Colonic mucosa (tissue), 4 donors: ENCODE results near the gene PHF24. TPM values are rescaled to one million over a fixed set of nuclear protein-coding genes. Genes with fewer than 3 reads are reported as not detected.

Experiments used
- DNase-seq: peaks from one replicate; pipeline ENCODE4 v3.0.0-alpha.2; 2020
- H3K27ac ChIP-seq: fragments of 200-600 bp; one replicate; pipeline ENCODE4 v1.8.0; 2021
- H3K27me3 ChIP-seq: fragments of 200-600 bp; one replicate; pipeline ENCODE4 v1.8.0; 2021
- H3K36me3 ChIP-seq: fragments of 200-600 bp; one replicate; pipeline ENCODE4 v1.8.0; 2021
- H3K4me1 ChIP-seq: fragments of 200-600 bp; one replicate; pipeline ENCODE4 v1.8.0; 2021; ENCODE audit warnings: mild to moderate bottlenecking
- H3K4me3 ChIP-seq: fragments of 200-600 bp; one replicate; pipeline ENCODE4 v1.8.0; 2021
- H3K9ac ChIP-seq, 2 donors: one replicate each; pipeline ENCODE4 v1.7.0; 2013; ENCODE audit warnings: control low read depth in 2 of 2, low read depth in 2 of 2, low read length in 2 of 2
- H3K9me3 ChIP-seq: fragments of 200-600 bp; one replicate; pipeline ENCODE4 v1.8.0; 2021
- CTCF ChIP-seq: fragments of 200-600 bp; IDR thresholded peaks from one replicate; pipeline ENCODE4 v1.8.0; 2022; ENCODE audit warnings: antibody characterized with exemption, mild to moderate bottlenecking
- intact Hi-C: fragments of 100-400 bp; cut with DNase I; formaldehyde crosslinking; loops from one replicate; pipeline ENCODE4 v1.14.1; 2022
- total RNA-seq, 2 donors: library from RNA; stranded (reverse); fragmentation: NEBNext Ultra II Directional in 1 of 2; extraction: Animal tissue kit (Norgen Biotek cat#: 25700) in 1 of 2; gene quantifications; one replicate each; pipeline ENCODE4 v1.2.1, GENCODE V29; 2021
- donor health status: healthy.
- donor health status: DM: no; HTN: no; CAD: no.
- donor health status: DM: no; HTN: no; CAD: no.

Gene PHF24
- total RNA-seq, 2 donors from 2014 or later, result 0.64 TPM; not detected in 1

DNA sequence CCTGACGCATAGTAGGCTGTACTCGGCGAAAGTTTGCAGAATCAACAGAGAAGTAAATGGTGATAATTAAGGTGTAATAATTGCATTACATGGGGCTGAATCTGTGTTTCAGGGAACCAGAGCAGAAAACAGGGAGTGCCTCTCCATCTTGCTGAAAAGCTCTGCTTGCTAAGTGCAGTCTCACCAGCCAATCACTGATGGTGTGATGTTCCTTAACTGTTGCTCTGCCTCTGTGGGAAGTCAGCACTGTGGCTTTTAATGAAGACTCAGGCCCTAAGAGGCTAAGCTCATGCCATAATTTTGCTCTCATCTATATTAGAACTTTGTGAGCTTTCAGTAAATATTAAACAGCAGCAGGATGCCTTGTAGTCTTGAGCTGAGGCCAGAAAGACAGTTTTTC, 4.5 kb downstream of the PHF24 start:
- Histone ChIP-seq H3K4me3 (no peak overlapping the region), H3K27ac (no peak overlapping the region), H3K4me1 (no peaks in the 10 kb centered on the region), H3K27me3 (peaks cover 20% of the 10 kb centered on the region), H3K9ac (no peak overlapping the region), H3K36me3 (no peaks in the 10 kb centered on the region), H3K9me3 (no peaks in the 10 kb centered on the region)
- no peak for DNase-seq
- TF ChIP-seq CTCF, result no peak
- intact Hi-C loops, result no loop called here

- no peak overlapping the region for H3K4me3 ChIP-seq
- H3K4me1 ChIP-seq, result no peaks in the 10 kb centered on the region
- no peak for DNase-seq
- intact Hi-C loops, result no loop called here
- no peaks in the 10 kb centered on the region for H3K36me3 ChIP-seq
- peaks cover 13% of the 10 kb centered on the region for H3K27me3 ChIP-seq
- H3K9ac ChIP-seq, result no peak overlapping the region
- no peak overlapping the region for H3K27ac ChIP-seq
- H3K9me3 ChIP-seq, result no peaks in the 10 kb centered on the region
- TF ChIP-seq CTCF, result no peak
Measured at GRCh38 chr9:34963552-34963951, 5.5 kb downstream of the PHF24 start.

DNA sequence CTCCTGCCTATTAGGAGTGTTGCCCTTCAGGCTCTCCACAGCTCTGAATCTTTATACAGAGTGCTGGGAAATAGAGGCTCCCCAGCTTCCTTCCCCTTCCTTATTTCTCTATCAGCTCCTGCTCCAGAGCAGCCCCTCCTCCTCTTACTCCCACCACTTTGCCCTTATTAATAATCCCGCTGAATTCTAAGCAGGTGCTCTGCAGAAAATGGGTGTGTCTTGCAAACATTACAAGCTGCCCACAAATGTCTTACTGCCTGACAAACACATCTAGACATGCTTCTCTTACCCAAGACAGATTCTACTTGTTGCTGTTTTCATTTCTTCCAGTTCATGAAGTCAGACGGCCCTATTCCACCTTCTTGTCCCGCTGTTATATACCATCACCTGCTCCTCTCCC, 6.4 kb downstream of the PHF24 start:
- Histone ChIP-seq H3K9me3 (no peaks in the 10 kb centered on the region), H3K36me3 (no peaks in the 10 kb centered on the region), H3K4me1 (no peaks in the 10 kb centered on the region), H3K4me3 (no peak overlapping the region), H3K9ac (no peak overlapping the region), H3K27ac (no peak overlapping the region), H3K27me3 (peaks cover 4% of the 10 kb centered on the region)
- DNase-seq, result no peak
- TF ChIP-seq CTCF, result no peak
- intact Hi-C loops, result no loop called here

DNA sequence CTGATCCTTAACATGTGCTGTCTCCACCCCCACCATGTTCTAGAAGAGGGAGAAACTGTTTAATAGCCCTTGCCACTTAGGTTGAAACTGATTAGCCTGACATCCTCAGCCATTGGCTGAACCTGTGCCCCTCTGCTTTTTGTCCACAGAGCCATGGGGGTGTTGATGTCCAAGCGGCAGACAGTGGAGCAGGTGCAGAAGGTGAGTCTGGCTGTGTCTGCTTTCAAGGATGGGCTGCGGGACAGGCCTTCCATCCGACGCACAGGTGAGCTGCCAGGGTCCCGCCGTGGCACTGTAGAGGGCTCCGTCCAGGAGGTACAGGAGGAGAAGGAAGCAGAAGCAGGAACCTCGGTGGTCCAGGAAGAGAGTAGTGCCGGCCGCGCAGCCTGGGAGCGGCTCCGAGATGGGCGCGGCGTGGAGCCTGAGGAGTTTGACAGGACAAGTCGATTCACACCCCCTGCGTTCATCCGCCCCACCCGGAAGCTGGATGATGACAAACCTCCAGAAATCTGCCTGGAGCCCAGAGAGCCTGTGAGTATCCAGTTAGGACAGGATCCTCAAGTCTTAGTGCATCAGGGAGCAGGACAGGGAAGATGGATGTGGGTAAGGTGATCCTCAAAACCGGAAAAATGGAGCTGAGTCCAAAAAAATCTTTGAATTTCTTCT, 13.2 kb downstream of the PHF24 start:
- no peak for DNase-seq
- Histone ChIP-seq H3K9me3 (no peaks in the 10 kb centered on the region), H3K4me3 (no peak overlapping the region), H3K9ac (no peak overlapping the region), H3K27me3 (no peaks in the 10 kb centered on the region), H3K27ac (no peak overlapping the region), H3K4me1 (no peaks in the 10 kb centered on the region), H3K36me3 (no peaks in the 10 kb centered on the region)
- intact Hi-C loops, result no loop called here
- no peak for TF ChIP-seq CTCF

DNA sequence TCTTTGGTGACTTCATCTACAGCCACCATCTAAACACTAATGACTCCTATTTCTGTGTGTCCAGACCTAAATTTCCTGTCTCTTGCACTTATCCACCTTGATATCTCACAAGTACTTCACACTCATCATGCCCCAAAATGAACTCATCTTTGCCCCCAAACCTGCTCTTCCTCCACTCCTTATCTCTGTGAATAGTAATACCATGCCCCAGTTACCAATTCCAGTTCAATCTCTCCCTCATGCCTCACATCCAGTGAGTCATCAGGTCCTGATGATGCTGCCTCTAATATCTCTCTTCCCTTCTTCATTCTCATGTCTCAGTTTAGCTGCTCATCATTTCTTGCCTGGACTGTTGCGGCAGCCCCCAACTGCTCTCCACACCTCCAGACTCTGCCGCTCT, 16.6 kb downstream of the PHF24 start:
- Histone ChIP-seq H3K4me3 (no peak overlapping the region), H3K9ac (no peak overlapping the region), H3K27me3 (no peaks in the 10 kb centered on the region), H3K27ac (no peak overlapping the region), H3K36me3 (no peaks in the 10 kb centered on the region), H3K9me3 (no peaks in the 10 kb centered on the region), H3K4me1 (no peaks in the 10 kb centered on the region)
- no peak for TF ChIP-seq CTCF
- no peak for DNase-seq
- intact Hi-C loops, result no loop called here
